ENCODE measurements around the gene MACO1.
"Not testable (repeated sequence)": the region's sequence is repeated elsewhere in the genome, so short reads cannot be mapped to it uniquely, and the experiment has no call there.

MACO1 gene

GRCh38 chr1:25425098-25426085 is 5.3 kb upstream of the MACO1 start:
- no peak for DNase-seq (ENCODE audit: low read depth)

- no peak for DNase-seq (ENCODE audit: low read depth)
Observed at GRCh38 chr1:25427696-25428095, 3.0 kb upstream of the MACO1 start.

GRCh38 chr1:25428475-25429166 is 2.1 kb upstream of the MACO1 start:
- DNase-seq (ENCODE audit: low read depth) = peak; percentile 35

GRCh38 chr1:25430967-25431881 is 527 bp downstream of the MACO1 start:
- DNase-seq (ENCODE audit: low read depth) = peak; percentile 65

- no peak for DNase-seq (ENCODE audit: low read depth)
Observed at GRCh38 chr1:25431955-25432719, 1.4 kb downstream of the MACO1 start.

GRCh38 chr1:25432749-25433388 is 2.2 kb downstream of the MACO1 start:
- DNase-seq (ENCODE audit: low read depth) = no peak

GRCh38 chr1:25433389-25434186 is 2.9 kb downstream of the MACO1 start:
- no peak for DNase-seq (ENCODE audit: low read depth)

- DNase-seq (ENCODE audit: low read depth) = no peak
Observed at GRCh38 chr1:25435397-25436108, 4.9 kb downstream of the MACO1 start.

- no peak for DNase-seq (ENCODE audit: low read depth)
Observed at GRCh38 chr1:25437672-25438071, 7.0 kb downstream of the MACO1 start.

GRCh38 chr1:25439287-25439686 is 8.6 kb downstream of the MACO1 start:
- DNase-seq (ENCODE audit: low read depth) = no peak

GRCh38 chr1:25442178-25442577 is 11.5 kb downstream of the MACO1 start:
- no peak for DNase-seq (ENCODE audit: low read depth)

GRCh38 chr1:25443030-25443699 is 12.5 kb downstream of the MACO1 start:
- no peak for DNase-seq (ENCODE audit: low read depth)

- DNase-seq (ENCODE audit: low read depth) = not testable (repeated sequence)
Observed at GRCh38 chr1:25444604-25445003, 13.9 kb downstream of the MACO1 start.

GRCh38 chr1:25445993-25446538 is 15.4 kb downstream of the MACO1 start:
- no peak for DNase-seq (ENCODE audit: low read depth)

GRCh38 chr1:25447547-25447946 is 16.9 kb downstream of the MACO1 start:
- no peak for DNase-seq (ENCODE audit: low read depth)

GRCh38 chr1:25450891-25451290 is 20.2 kb downstream of the MACO1 start:
- no peak for DNase-seq (ENCODE audit: low read depth)

- no peak for DNase-seq (ENCODE audit: low read depth)
Observed at GRCh38 chr1:25451908-25452307, 21.2 kb downstream of the MACO1 start.

GRCh38 chr1:25456502-25456901 is 25.8 kb downstream of the MACO1 start:
- no peak for DNase-seq (ENCODE audit: low read depth)

Data from CMK (cell line).